ENCODE data around the gene UBE2D3.
"Not testable (repeated sequence)": the region's sequence is repeated elsewhere in the genome, so short reads cannot be mapped to it uniquely, and the experiment has no call there.

Gene UBE2D3

DNA sequence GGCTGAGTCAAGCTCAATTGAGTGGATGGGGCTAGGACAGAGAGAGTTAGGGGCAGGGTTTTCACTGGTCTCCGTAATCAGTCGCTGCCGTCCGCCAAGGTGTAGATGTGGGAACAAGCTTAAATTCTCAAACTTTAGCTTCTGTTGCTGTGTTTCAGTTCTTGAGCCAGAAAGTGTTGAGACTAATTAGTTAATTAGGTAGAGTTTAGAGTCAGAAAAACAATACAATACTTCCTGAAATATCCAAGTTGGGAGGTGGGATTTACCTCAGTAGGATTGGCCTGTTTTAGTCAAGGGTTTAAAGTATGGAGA lies 1.1 kb upstream of the UBE2D3 start:
- DNase-seq: no peak

DNA sequence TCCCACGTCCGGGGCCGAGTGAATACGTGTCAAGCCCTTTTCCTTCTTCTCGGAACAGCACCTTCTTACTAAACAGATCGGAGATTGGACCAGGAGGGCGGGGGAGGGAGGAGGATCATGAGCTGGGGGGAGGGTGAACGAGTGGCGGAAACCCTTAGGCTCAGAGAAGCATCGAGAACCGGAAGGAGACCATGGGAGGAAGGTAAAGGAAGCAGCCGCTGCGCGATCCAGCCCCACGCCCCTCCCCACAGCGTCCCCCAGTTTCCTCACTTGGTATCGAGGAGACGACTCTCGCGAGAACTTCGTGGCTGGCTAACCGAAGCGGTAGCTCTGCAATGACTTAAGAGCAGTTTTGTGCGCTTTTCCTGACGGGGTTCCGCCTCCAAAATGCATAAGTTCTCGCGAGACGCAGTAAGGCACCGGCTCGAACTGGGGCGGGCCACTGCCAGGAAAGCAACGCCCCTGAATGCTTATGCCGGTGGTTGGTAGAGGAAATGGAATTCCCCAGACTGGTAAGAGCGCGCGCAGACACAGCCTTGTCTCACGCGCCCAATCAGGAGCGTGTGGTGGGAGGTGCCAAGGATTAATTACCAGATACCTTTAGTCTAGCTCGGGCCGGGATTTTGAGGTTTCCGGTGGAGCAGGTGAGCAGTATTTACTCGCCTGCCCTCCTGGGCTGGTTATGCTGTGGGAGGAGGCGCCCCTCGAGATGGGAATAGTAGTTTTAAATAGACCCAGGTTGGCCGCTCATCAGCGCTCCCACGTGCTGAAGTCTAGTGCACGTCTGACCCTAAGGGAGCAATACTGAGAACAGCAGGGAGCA lies 534 bp upstream of the UBE2D3 start:
- peak; percentile 99 to 100 for DNase-seq

DNA sequence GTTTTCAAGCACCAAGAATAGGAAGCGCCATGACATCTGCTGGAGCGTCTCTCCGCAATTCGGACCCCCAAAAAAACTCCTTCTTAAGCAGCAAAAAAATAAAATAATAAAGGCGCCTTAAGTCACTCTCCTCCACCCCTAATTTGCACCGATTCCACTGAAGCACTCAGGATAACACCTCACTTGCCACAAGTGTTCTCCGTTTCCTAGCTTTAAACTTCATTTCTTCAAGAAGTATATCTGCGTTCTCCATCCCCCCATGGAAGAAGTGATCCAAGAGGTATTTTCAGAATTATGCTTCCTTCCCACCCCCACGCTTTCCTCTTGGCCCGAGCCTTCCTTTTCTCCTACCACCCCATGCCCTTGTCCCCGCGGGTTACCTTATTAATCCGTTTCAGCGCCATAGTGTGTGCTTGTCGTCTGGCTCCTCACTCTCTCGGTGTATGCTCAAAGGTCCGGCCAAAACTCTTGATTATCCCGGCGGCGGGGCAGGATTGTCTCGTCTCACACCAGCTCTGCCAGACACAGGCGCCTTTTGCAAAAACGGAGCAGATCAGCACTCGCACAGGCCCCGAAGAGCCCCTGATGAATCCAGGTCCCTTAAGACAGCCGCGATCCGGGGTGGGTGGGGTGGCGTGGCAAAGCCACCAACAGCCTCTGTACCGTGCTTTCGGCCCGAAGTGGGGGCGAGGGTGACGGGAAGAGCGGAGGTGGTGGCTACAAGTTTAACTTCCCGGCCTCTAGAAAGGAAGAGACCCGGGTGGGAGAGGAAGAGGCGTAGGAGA lies 1.1 kb downstream of the UBE2D3 start:
- peak; percentile 22 to 32 for DNase-seq

DNA sequence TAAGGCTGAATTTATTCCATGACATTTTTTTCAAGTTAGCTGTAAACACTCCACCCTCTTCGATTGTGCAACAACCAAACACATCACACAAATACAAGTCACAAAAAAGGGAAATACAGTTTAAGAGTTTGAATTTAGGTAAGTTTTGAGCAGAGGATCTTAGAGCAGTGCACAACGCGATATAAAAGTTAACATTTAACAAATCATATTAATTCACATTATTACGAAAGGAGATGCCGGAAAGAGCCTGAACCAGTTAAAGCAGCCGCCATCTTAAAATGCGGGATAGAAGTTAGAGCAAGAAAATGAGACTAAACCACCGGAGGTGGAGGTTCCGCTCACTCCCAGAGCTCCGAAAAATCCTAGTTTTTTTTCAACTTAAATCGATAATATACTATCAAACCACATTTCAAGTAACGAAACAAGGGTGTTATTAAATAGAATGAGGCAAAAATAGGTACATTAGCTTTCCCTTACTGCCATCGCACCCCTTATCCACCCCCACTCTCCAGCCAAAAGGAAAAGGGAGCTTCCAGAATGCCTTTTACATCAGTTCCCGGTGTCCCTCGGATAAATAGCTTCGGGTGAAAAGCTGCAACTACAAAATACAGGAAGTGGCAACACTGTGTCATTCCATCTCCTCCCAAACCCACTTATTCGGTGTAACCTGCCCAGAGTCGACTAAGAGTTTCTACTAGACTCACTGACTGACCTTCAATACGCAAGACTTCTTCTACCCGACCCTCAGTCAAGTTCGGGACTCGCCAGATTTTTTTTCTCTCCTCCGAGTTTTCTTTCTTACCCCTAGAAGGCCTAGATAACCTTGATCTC lies 1.9 kb downstream of the UBE2D3 start:
- peak; percentile 75 to 77 for DNase-seq

DNA sequence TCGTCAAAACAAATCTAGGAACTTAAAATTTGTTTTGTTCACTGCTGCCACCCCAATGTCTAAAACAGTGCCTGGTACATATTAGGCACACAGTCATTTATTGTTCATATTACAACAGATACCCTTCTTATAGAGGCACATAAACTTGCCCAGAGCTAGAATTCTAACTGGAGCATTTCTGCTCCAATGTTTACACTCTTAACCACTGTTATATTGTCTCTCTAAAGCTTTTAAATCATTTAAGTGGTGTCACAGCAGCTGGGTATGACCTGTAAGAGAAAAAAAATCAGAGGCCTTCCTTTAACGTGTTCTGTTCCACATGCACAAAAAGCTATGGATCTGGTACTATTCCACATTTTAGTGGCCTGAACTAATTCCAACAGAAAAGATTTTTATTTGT lies 3.0 kb downstream of the UBE2D3 start:
- no peak for DNase-seq

DNA sequence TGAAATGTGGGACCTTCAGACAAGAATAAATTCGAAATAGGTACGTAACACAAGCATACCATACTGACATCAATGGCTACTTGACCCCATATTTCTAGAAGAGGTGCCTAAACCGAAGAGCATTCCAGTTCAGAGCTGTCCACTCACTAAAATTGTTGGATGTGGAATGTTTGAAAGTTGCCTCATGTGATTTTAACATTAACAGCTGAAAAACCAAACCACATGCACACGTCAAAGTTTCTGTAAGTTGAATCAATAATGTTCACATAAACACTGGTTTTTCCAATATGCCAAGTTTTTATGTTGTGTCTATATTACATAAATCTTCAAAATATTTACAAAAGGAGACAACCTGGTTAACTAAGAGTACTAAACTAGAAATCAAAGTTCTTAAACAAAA lies 3.5 kb downstream of the UBE2D3 start:
- DNase-seq: no peak

DNA sequence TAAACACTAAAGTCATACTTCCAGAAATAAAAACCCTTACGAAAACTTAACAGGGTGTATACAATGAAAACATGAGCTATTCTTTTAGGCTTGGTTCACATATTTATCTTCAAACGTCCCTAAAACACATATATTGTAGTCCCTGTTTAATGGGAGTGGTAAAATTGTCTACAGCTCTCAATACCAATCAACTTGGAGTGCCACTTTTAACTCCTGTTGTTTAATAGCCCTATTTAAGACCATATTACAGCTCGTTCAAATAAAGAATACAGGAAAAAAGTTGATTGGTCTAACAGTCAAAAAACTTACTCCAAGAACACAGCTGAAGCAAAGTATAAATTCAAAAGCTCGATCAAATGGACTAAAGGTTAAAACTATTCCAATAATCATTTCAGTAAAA lies 3.9 kb downstream of the UBE2D3 start:
- no peak for DNase-seq

DNA sequence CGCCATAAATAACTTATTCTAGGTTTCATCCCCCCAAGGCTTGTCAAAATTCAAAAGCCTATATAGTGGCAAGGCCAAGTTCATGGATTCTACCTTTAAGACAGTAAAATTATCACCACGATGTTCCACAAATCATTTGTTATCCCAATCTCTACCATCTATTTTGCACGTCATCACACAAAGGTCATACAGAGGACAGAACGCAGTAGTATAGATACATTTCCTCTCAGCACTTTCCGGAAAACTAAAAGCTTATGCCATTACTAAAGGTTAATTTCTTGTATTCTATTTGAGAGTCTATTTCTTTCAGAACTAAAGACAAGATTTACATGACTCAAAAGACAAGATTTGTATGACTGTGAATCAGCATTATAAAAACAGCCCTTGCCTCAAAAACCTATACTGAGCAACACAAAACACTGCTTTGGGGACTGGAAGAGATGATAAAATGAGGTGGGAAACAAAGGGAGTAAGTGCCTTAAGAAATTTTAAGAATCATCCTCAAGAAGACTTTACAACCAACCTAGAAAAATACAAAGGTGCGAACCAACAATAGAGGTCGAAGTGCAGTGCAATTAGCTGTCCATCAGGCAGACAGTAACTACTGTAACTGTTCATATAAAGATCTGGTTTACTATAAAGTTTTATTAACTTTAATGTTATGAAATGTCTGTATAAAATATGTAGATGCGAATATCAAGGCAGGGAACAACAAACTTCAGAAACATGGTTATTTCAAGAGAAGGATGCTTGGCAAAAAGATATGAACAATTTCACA lies 7.6 kb downstream of the UBE2D3 start:
- no peak for DNase-seq

DNA sequence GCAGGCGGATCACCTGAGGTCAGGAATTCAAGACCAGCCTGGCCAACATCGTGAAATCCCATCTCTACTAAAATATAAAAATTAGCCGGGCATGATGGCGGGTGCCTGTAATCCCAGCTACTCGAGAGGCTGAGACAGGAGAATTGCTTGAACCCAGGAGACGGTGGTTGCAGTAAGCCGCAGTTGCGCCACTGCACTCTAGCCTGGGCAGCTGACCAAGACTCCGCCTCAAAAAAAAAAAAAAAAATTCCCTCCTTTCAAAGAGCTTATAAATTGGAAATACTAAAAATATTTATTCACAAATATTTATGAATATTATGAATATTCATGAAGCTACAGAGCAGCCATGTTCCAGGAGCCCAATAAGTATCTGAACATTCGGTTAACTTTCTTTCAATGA lies 8.3 kb downstream of the UBE2D3 start:
- DNase-seq: not testable (repeated sequence)

DNA sequence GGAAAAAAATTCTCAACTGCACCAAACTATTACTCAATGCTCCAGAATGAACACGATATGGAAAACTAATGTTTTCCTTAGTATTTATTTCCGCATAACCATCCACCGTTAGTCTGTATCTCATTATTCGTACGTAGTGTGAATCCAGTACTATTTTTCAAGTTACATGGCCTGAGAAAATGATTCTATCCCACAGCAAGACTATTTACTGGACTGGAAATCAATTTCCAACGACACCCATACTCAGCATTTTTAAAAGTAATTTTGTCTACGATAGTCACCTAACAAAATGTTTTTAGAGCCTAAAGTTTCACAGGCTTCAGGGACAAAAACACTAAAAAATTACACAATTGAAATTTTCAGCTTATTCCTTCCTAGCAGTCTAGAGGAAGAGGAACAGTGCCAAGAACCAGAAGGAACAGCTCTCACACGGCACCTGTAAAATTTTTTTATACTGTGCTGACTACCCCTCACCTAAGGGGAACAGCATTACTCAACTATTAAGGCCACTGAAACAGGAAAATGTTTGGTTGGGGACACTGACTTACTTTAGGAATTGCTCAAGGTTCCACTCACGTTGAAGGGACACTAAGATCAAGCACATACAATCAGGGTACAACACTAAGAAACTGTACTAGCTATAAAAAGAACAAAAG lies 9.6 kb downstream of the UBE2D3 start:
- no peak for DNase-seq

DNA sequence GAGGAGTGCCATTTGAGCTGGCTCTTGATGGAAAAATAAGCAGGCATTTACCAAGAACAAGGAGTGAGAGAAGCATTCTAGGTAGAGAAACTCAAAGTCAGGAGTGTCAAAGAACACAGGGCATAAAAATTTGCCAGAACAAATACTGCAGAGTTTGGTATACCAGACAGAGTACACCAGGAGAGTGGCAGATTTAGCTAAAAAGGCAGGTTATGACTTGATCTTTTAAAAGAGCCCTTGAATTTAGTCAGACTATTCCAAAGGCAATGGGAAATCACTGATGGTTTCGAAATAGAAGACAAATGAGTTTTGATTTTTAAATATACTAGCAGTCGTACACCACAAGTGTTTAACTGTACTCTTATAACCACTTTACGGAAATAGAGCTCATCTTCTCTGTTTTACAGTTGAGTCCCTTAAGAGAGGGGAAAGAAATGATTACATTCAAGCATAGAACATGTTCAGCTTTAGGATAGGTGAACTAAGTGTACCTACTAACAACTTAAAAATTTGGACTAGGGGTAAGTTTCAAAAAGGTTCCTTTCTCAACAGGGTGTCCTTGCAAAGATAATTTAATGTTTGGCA lies 10.2 kb downstream of the UBE2D3 start:
- no peak for DNase-seq

DNA sequence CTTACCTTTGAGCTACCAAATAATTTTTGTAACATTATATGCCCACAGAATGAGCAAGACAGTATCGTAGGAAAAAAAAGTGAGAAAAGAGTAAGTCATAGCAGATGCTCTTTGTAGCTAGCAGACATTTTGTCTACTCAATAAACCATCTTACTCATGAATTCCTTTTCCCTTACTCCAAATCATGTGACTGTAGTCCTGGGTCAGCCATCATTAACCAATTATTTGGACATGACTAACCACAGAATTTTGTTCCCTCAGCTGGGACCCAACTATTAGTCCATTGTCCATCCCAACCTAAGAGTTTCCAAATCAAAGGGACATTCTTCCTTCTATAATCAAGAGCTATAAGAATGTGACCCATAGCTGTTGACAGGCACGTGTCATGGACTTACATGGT lies 11.4 kb downstream of the UBE2D3 start:
- DNase-seq: no peak

DNA sequence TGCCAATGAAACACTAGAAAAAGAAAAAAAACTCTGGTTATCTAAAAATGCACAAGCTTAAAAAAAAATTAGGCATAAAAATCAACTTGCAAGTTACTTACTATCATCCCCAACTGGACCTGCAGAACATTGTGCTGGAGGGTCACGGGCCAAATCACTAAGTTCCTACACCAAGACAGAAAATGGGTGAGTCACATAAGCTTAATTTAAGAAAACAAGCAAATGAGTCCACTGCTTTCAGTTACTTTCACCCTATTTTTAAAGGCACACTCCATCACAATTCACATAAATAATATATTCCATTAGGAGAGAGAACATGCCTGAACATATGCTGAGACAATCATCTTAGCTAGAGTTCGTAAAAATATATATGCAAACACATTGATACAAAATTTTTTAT lies 17.7 kb downstream of the UBE2D3 start:
- DNase-seq: no peak

DNA sequence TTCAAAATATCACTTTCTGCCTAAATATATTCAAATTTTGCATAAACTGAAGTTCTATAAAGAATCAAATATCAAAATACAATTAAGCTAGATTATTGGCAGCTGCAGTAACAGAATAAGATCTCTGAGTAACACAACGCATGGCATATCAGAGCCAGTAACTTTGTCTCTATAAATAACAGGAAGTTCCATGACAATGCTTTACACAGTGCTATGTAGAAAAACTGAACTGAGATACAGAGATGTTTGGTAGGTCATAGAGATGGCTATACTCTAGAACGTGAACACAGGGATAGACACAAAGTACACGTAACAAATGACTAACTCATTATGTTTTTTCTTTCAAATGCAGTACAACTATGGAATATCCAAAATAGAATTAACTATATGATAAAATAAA lies 18.2 kb downstream of the UBE2D3 start:
- DNase-seq: peak in 1 of 2 donors; percentile 20

DNA sequence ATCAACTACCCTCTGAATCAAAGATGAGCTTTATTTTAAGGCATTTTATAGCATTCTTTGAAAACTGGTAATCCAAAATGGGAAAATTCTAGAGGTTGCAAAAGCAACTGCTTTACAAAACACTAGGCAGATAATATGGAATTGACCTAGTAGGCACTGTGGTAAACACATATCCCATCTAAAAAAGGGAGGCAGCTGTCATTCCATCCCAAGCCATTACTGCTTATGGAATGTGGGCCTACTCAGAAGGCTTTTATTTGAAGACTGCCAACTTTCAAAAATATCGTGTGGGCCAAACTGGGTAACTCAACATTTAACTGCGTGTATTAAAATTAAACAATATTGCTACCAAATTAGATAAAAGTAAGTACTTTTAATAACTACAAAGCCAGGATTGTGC lies 19.3 kb downstream of the UBE2D3 start:
- DNase-seq: no peak

DNA sequence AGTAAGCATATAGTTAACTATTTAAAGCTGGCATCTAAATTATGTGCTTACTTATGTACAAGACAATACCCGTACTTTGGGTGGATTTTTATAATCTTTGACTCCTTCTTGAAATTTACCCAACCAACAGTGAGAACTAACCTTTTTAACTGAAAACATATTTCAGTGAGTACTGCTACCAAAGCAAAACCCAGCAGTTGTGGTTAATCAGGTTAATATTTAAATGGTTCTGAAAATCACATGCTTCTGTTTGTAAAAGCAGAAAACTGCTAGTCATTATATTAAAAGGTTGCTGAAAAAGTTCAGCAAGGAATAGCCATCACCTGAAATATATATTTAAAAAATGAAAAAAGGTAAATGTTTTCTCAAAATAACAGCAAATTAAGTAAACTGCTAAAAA lies 20.0 kb downstream of the UBE2D3 start:
- no peak for DNase-seq

DNA sequence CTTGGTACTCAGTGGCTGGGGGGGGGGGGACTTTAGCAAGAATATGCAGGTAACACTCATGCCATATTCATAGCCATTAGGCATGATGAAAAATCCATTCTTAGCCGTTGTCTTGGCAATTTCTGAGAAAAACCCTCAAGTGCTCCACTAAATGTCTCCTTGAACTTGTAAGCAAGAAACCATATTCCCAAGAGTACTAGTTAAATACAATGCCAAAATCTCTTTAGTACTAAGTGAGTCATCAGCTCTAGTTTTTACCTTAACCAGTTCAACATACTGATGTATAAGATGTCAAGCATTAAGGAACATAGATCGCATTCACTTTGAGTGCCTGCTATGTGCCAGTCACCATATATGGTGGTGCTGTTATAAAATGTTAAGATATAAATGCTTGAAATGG lies 27.5 kb downstream of the UBE2D3 start:
- DNase-seq: no peak

DNA sequence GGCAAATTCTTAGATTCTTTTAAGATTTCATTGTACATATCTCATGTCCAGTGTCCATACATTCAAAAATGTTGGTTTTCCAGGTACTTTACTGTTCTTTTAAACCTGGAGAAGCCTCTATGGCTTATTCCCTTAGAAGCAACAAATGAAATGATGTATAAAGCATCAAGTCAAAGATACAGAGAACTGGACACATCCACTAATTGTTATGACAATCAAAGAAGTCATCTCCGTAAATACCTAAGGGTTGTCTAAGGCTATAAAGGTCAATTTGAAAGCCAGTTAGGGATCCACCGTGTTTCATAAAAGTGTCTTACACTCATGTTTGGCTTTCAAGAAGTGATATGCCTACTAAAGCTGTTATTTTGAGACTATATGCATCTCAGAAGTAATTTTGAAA lies 32.4 kb downstream of the UBE2D3 start:
- DNase-seq: no peak

DNA sequence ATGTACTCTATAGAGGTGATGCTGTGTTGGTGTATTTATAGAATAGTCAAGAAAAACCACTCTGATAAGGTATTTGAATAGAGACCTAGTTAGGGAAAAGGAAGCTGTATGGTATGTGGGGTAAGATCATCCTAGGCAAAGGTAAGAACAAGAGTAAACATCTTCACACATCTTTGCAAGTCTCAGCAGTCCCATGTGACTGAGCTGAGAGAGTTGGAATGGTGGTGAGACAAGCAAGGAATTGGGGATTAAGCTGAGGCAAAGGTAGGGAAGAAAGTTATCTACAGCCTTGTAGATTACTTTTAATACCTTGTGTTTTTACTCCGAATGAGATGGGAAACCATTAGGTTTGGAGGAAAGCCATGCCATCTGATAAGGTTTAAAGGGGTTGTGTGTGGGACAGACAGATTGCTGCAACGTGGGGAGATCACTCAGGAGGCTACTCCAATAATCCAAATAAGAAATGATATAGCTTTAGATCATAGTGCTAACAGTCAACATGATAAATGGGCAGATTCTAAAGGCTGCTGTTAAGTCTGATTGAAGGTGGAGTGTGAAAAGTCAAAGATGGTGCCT lies 34.9 kb downstream of the UBE2D3 start:
- DNase-seq: no peak

DNA sequence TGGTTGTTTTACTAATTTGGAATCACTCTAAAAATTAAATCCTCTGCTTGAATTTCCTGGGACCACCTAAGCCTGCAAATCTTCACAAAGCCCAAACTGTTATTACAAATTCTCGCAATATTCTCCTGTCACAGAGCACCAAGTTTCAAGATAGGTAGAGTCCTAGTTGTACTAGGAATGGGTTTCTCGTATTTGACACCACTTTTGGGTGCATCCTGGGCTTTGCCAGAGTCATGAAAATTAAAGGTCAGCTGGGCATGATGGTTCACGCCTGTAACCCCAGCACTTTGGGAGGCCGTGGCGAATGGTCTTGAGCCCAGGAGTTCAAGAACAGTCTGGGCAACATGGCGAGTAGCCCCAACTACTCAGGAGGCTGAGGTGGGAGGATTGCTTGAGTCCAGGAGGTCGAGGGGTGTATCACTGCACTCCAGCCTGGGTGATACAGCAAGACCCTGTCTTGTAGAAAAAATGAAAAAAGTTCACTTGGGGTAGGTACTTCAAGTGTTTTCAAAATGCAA lies 36.0 kb downstream of the UBE2D3 start:
- no peak for DNase-seq

DNA sequence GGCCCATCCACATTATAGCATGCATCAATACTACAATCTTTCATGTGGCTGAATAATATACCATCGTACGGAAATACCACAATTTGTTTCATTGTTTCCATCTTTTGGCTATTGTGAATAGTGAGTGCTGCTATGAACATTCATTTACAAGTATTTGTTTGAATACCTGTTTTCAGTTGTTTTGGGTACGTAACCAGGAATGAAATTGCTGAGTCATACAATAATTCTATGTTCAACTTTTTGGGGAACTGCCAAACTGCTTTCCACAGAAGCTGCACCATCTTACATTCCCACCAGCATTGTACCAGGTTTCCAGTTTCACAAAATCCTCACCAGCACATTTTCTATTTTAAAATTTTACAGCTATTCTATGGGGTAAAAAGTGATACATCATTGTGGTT lies 38.0 kb downstream of the UBE2D3 start:
- DNase-seq: peak in 1 of 2 donors; percentile 15
